Left ventricle myocardium inferior (tissue), 1 donor: ENCODE results near the gene LAT. TPM values are rescaled to one million over a fixed set of nuclear protein-coding genes. Genes with fewer than 3 reads are reported as not detected.

Source experiments
- DNase-seq: peaks from one replicate; pipeline ENCODE4 v3.0.0-alpha.2; 2020
- H3K27ac ChIP-seq: fragments of 200-600 bp; replicated peaks from 2 replicates; pipeline ENCODE4 v1.8.0; 2021
- H3K27me3 ChIP-seq: fragments of 200-600 bp; 2 replicates; pipeline ENCODE4 v1.8.0; 2021; ENCODE audit warnings: low read depth
- H3K36me3 ChIP-seq: fragments of 200-600 bp; 2 replicates; pipeline ENCODE4 v1.8.0; 2021
- H3K4me1 ChIP-seq: fragments of 200-600 bp; 2 replicates; pipeline ENCODE4 v1.8.0; 2021
- H3K4me3 ChIP-seq: fragments of 200-600 bp; 2 replicates; pipeline ENCODE4 v1.8.0; 2021; ENCODE audit warnings: mild to moderate bottlenecking, moderate library complexity
- H3K9me3 ChIP-seq: fragments of 200-600 bp; replicated peaks from 2 replicates; pipeline ENCODE4 v1.8.0; 2021
- CTCF ChIP-seq: fragments of 200-600 bp; IDR thresholded peaks from 2 replicates; pipeline ENCODE4 v1.8.0; 2021; ENCODE audit warnings: antibody characterized with exemption, mild to moderate bottlenecking, borderline replicate concordance
- intact Hi-C: fragments of 100-400 bp; cut with micrococcal nuclease; formaldehyde crosslinking; loops from one replicate; pipeline ENCODE4 v1.11.0; 2022
- total RNA-seq: library from RNA; stranded (reverse); fragmentation: NEBNext Ultra II Directional; extraction: Animal tissue kit (Norgen Biotek cat#: 25700); gene quantifications from one replicate; pipeline ENCODE4 v1.2.1, GENCODE V29; 2021
- donor health status: DM: no; HTN: yes; CAD: no; lungs with severe emphysema.

The LAT gene
- total RNA-seq, 1 donor from 2014 or later = 0.93 TPM

GRCh38 chr16:28980929-28981328, 3.9 kb upstream of the LAT start:
- no peak for DNase-seq
- H3K9me3 ChIP-seq = peaks cover 8% of the 10 kb centered on the region

GRCh38 chr16:28981517-28981916, 3.3 kb upstream of the LAT start:
- Histone ChIP-seq H3K36me3 (peaks cover 97% of the 10 kb centered on the region), H3K4me1 (no peaks in the 10 kb centered on the region), H3K9me3 (peaks cover 9% of the 10 kb centered on the region), H3K27me3 (no peaks in the 10 kb centered on the region), H3K27ac (no peak overlapping the region), H3K4me3 (no peak overlapping the region)
- intact Hi-C loops = no loop called here
- no peak for DNase-seq
- TF ChIP-seq CTCF = peak; percentile 40

More at GRCh38 chr16:28980929-28981328, 3.9 kb upstream of the LAT start:
- intact Hi-C loops = no loop called here
- Histone ChIP-seq H3K27ac (no peak overlapping the region), H3K4me1 (peaks cover 5% of the 10 kb centered on the region), H3K4me3 (no peak overlapping the region), H3K27me3 (no peaks in the 10 kb centered on the region), H3K36me3 (peaks cover 93% of the 10 kb centered on the region)
- no peak for TF ChIP-seq CTCF

- no peak for TF ChIP-seq CTCF
- Histone ChIP-seq H3K4me1 (no peaks in the 10 kb centered on the region), H3K9me3 (peaks cover 18% of the 10 kb centered on the region), H3K4me3 (no peak overlapping the region), H3K36me3 (peaks cover 98% of the 10 kb centered on the region), H3K27ac (no peak overlapping the region), H3K27me3 (no peaks in the 10 kb centered on the region)
- no peak for DNase-seq
- intact Hi-C loops = no loop called here
Observed at GRCh38 chr16:28982418-28982817, 2.4 kb upstream of the LAT start.

- intact Hi-C loops = no loop called here
- DNase-seq = no peak
- no peaks in the 10 kb centered on the region for H3K4me1 ChIP-seq
Observed at GRCh38 chr16:28982949-28983348, 1.9 kb upstream of the LAT start.

GRCh38 chr16:28983644-28984043, 1.2 kb upstream of the LAT start:
- TF ChIP-seq CTCF = no peak
- Histone ChIP-seq H3K27ac (no peak overlapping the region), H3K36me3 (peaks cover 93% of the 10 kb centered on the region), H3K4me1 (no peaks in the 10 kb centered on the region), H3K27me3 (no peaks in the 10 kb centered on the region), H3K4me3 (no peak overlapping the region), H3K9me3 (peaks cover 20% of the 10 kb centered on the region)
- intact Hi-C loops = no loop called here
- DNase-seq = no peak

More at GRCh38 chr16:28982949-28983348, 1.9 kb upstream of the LAT start:
- H3K27ac ChIP-seq = no peak overlapping the region
- H3K36me3 ChIP-seq = peaks cover 94% of the 10 kb centered on the region
- no peaks in the 10 kb centered on the region for H3K27me3 ChIP-seq
- H3K9me3 ChIP-seq = peaks cover 20% of the 10 kb centered on the region
- TF ChIP-seq CTCF = no peak
- H3K4me3 ChIP-seq = no peak overlapping the region

GRCh38 chr16:28984091-28984490, 761 bp upstream of the LAT start:
- no peak for TF ChIP-seq CTCF
- H3K27ac ChIP-seq = no peak overlapping the region
- no peaks in the 10 kb centered on the region for H3K27me3 ChIP-seq
- DNase-seq = no peak
- intact Hi-C loops = no loop called here
- H3K9me3 ChIP-seq = peaks cover 20% of the 10 kb centered on the region
- no peaks in the 10 kb centered on the region for H3K4me1 ChIP-seq
- no peak overlapping the region for H3K4me3 ChIP-seq
- H3K36me3 ChIP-seq = peaks cover 90% of the 10 kb centered on the region
